ENCODE measurements around the gene AZIN2. TPM values are rescaled to one million over a fixed set of nuclear protein-coding genes. Genes with fewer than 3 reads are reported as not detected.

Gene AZIN2
- total and polyA plus RNA-seq, 2 of the 13 experiments (the other 11 are each of a cell fraction or from before 2014, with no cell fraction given): 1.7 to 3.5 TPM

DNA sequence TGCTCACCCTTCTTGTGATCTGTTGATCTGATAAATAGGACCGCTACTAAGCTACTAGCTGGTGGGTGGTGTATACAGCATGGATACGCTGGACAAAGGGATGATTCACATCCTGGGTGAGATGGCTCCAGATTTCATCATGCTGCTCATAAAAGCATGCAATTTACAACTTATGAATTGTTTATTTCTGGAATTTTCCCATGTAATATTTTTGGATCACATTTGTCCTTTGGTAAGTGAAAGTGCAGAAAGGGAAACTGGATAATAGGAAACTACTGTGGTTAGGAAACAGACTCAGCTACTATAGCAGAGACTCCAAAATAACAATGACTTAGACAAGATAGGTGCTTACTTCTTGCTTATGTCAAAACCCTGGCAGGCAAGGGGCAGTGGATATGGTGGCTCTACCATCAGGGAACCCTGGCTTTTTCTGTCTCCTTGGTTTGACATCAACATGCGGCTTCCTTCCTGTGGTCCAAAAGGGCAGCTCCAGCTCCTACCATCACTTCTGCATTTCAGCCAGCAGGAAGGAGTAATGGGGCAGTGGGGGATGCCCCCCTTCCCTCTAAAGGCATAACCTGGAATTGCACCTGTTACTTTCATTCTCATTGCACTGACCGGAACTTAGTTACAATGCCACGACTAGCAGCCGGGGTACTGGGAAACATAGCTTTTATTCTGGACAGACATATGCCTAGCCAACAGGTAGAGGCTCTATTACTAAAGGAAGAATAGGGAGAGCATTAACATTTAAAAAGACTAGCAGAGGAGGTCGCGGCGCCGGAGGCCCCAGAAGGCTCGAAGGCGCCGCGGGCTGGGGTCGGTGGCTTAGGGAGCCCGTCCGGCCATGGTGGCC is 30.5 kb upstream of the AZIN2 start (continued):
- TF ChIP-seq PATZ1 (CRISPR knock-in tag; IDR thresholded peaks at IDR 0.05) (peak; percentile 51; the same call in 1 of the 2 replicates), YEATS2 (CRISPR knock-in tag; IDR thresholded peaks at IDR 0.05; ENCODE audit: borderline replicate concordance) (no peak), NR2F6 (IDR thresholded peaks at IDR 0.05) (no peak), NR2F6 (CRISPR knock-in tag; IDR thresholded peaks at IDR 0.05) (no peak), MAZ (IDR thresholded peaks at IDR 0.05; ENCODE audit: borderline replicate concordance, low read depth, low read length) (0 out of 2 replicates have a peak, but pooled peaks have one; percentile 20), MAZ (CRISPR knock-in tag; IDR thresholded peaks at IDR 0.05; ENCODE audit: low read depth) (no peak), XRCC5 (optimal IDR thresholded peaks at IDR 0.05; ENCODE audit: low read length) (peak; percentile 51), CTCF (CRISPR knock-in tag; IDR thresholded peaks at IDR 0.05) (peak; percentile 47), ATF5 (CRISPR knock-in tag; IDR thresholded peaks at IDR 0.05; ENCODE audit: low read depth) (no peak), SOX13 (IDR thresholded peaks at IDR 0.05) (no peak), SOX13 (CRISPR knock-in tag; conservative IDR thresholded peaks at IDR 0.05 in 1 of 2, IDR thresholded peaks at IDR 0.05 in 1 of 2) (peak in 1 of 2 experiments; percentile 23; a peak in 1 of 4 replicates), ZNF260 (CRISPR knock-in tag; IDR thresholded peaks at IDR 0.05; ENCODE audit: borderline replicate concordance, low read depth) (no peak), GATAD2A (CRISPR knock-in tag; IDR thresholded peaks at IDR 0.05) (peak; percentile 26; the same call in 1 of the 2 replicates), ZNF12 (CRISPR knock-in tag; IDR thresholded peaks at IDR 0.05) (0 out of 2 replicates have a peak, but pooled peaks have one; percentile 10), ATF4 (CRISPR knock-in tag; IDR thresholded peaks at IDR 0.05) (peak in 1 of 2 experiments; percentile 95; a peak in 2 of 4 replicates), SIN3A (IDR thresholded peaks at IDR 0.05; ENCODE audit: borderline replicate concordance, low read depth, low read length) (no peak), RAD21 (CRISPR knock-in tag; IDR thresholded peaks at IDR 0.05) (peak; percentile 9; the same call in 1 of the 2 replicates), GABPB1 (CRISPR knock-in tag; IDR thresholded peaks at IDR 0.05) (peak; percentile 29; the same call in 1 of the 2 replicates), KDM1A (CRISPR knock-in tag; IDR thresholded peaks at IDR 0.05) (peak; percentile 68; the same call in 1 of the 2 replicates), ZNF547 (CRISPR knock-in tag; IDR thresholded peaks at IDR 0.05) (no peak), FOSL2 (CRISPR knock-in tag; IDR thresholded peaks at IDR 0.05) (peak; percentile 92)

Data from HepG2 (cell line).